ENCODE measurements around the gene KIF6.

DNA sequence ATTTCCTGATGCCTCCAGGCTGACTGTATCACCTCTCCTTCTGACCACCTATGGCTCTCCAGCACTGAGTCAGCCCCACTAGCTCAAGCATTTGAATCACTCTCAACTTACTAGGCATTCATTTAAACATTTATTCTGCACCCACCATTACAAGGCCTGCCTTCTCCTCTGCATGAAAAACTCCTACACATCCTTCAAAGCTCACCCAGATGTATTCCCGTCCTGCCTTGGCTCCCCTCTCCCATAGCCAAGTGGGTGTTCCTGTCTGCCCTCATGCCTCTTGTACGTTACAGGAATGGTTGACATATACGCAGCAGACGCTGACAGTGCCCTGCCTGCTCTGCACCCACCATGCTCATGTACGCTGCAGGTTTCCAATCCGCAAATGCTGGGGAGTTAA, 432.6 kb downstream of the KIF6 start:
- TF ChIP-seq, protein P1, sequence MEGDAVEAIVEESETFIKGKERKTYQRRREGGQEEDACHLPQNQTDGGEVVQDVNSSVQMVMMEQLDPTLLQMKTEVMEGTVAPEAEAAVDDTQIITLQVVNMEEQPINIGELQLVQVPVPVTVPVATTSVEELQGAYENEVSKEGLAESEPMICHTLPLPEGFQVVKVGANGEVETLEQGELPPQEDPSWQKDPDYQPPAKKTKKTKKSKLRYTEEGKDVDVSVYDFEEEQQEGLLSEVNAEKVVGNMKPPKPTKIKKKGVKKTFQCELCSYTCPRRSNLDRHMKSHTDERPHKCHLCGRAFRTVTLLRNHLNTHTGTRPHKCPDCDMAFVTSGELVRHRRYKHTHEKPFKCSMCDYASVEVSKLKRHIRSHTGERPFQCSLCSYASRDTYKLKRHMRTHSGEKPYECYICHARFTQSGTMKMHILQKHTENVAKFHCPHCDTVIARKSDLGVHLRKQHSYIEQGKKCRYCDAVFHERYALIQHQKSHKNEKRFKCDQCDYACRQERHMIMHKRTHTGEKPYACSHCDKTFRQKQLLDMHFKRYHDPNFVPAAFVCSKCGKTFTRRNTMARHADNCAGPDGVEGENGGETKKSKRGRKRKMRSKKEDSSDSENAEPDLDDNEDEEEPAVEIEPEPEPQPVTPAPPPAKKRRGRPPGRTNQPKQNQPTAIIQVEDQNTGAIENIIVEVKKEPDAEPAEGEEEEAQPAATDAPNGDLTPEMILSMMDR (IDR thresholded peaks at IDR 0.05; ENCODE audit: low read length) = no peak
- no peak for TF ChIP-seq EZH2 (optimal IDR thresholded peaks at IDR 0.05; ENCODE audit: low read depth, low read length)
